Activated CD4-positive, alpha-beta T cell treated with anti-CD3 and anti-CD28 coated beads, Interleukin-2, amount 50 U/mL, for 24 hours (primary cell): ENCODE data around the gene PRIM2.
"Not testable (repeated sequence)": the region's sequence is repeated elsewhere in the genome, so short reads cannot be mapped to it uniquely, and the experiment has no call there.

Experiments
- DNase-seq, 2 donors: peaks; one replicate each; pipeline ENCODE4 v3.0.0-alpha.2; 2020; ENCODE audit warnings: low read depth in 1 of 2, low spot score in 1 of 2

PRIM2 gene

DNA sequence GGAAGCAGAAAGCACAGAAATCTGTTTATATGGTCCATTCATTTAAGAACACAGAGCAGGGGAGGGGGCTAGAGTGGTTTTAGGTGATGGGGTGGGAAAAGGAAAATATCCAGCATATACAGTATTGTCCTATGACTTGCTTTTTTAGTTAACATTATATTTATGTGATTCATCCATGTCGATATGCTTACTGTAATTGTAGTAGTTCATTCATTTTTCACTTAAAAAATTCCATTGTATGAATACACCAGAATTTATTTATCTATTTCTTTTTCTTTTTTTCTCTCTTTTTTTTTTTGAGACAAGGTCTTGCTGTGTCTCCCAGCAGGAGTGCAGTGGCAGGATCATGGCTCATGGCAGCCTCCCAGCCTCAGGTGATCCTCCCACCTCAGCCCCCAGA, 9.6 kb upstream of the PRIM2 start:
- no peak for DNase-seq

DNA sequence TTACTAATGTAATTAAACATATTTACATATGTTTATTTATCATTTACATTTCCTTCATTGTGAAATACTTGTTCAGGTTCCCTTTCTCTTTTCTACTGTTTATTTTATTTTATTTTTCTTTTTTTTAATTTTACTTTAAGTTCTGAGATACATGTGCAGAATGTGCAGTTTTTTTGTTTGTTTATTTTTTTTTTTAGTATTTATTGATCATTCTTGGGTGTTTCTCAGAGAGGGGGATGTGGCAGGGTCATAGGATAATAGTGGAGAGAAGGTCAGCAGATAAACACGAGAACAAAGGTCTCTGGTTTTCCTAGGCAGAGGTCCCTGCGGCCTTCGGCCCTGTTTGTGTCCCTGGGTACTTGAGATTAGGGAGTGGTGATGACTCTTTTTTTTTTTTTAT, 8.7 kb upstream of the PRIM2 start:
- DNase-seq: not testable (repeated sequence)

GRCh38 chr6:57310095-57310816, 7.2 kb upstream of the PRIM2 start:
- not testable (repeated sequence) for DNase-seq

- DNase-seq: no peak
Measured at GRCh38 chr6:57310817-57311157, 6.6 kb upstream of the PRIM2 start.

GRCh38 chr6:57311300-57312003, 6.0 kb upstream of the PRIM2 start:
- DNase-seq: not testable (repeated sequence)

DNA sequence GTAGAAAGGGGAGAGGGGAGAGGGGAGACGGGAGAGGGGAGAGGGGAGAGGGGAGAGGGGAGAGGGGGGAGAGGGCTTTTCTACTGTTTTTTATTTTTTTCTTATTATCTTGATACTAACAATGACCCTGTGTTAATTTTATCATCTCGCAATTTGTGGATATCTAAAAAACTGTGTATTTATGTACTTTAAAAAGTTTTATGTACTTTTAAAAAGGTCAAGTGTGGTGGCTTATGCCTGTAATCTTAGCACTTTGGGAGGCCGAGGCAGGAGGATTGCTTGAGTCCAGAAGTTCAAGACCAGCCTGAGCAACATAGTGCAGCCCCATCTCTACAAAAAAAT, 5.5 kb upstream of the PRIM2 start:
- DNase-seq: no peak

- DNase-seq: no peak
Measured at GRCh38 chr6:57313009-57313408, 4.4 kb upstream of the PRIM2 start.

- no peak for DNase-seq
Measured at GRCh38 chr6:57313711-57314471, 3.5 kb upstream of the PRIM2 start.

- DNase-seq: no peak
Measured at GRCh38 chr6:57315111-57315510, 2.3 kb upstream of the PRIM2 start.

GRCh38 chr6:57315851-57316250, 1.6 kb upstream of the PRIM2 start:
- DNase-seq: no peak

- DNase-seq: peak; percentile 56 to 77
Measured at GRCh38 chr6:57316581-57317059, 810 bp upstream of the PRIM2 start.

DNA sequence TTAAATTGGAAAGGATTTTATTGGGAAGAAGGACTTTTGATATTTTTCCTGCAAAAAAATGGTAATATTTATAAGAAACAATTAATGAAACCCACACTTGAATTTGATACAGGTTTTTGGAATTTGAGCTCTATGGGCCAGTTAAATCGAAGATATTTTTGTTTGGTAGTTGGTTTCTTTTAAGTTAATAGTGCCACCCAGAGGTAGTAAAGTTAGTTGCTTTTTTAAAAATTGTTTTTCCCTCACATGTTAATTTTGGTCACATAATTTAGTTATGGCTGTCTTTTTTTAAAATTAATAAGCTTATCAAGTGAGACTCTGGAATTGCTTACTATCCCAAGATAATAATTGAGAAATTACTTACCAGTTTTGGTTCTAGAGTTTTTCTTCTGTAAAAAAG, 7.1 kb downstream of the PRIM2 start:
- DNase-seq: no peak

DNA sequence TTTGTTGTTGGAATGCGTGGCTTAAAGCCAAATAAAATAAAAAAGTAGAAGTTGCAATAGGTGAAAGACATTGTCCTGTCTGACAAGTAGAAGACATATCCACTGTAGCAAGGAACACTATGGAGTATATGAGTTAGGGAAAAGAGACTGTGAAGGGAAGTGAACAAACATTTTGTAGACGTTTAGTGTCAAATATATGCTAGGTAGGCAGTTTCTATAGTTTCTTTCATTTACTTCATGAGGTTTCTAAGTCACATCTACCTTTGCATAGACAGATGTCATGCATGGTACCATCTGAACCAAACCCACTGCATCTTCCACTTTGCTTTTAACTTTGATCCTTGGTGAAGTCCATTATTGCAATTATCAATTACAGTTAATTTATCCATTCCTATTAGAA, 9.9 kb downstream of the PRIM2 start:
- no peak for DNase-seq

DNA sequence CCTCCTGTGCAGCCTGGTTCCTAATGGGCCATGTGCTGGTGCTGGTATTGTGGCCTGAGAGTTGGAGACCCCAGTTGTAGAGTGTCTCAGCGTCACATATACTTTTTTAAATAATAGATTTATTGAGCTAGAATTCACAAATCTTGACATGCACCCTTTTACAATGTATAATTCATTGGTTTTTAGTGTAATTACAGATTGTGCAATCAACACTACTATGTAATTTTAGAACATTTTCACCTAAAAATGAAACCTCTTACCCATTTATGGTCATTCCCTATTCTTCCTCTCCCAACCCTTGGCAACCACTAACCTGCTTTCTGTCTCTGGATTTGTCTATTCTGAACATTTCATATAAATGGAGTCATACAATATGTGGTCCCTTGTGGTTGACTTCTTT, 10.6 kb downstream of the PRIM2 start:
- DNase-seq: no peak

DNA sequence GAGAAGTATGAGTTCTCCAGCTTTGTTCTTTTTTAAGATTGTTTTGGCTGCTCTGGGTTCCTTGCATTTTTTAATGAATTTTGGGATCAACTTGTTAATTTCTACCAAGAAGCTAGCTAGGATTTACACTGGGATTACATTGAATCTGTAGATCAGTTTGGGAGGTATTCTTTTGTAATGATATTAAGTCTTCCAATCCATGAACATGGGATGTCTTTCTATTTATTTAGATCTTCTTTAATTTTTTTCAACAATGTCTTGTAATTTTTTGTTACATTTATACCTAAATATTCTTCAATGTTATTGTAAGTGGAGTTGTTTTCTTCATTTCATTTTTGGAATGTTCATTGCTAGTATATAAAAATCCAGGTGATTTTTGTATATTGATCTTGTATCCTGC, 12.5 kb downstream of the PRIM2 start:
- no peak for DNase-seq

GRCh38 chr6:57342148-57342669, 24.8 kb downstream of the PRIM2 start:
- DNase-seq: no peak

DNA sequence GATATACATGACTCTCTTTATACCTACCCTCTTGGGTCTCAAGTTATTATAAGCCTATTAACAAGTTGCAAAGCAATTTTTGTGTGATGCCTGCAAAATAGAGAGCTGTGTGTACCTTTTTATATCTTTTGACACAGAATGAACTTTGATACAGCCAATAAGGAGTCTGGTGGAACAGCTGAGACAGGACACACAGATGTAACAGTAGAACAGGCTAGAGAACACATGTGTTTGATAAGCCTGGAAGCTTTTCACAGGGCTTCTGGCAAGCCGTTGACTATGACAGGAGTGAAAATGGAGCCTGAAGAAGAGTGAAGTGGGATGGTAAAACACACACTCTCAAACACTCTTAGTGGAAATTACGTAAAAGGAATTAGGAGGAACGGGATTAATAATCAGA, 25.9 kb downstream of the PRIM2 start:
- DNase-seq: not testable (repeated sequence)

DNA sequence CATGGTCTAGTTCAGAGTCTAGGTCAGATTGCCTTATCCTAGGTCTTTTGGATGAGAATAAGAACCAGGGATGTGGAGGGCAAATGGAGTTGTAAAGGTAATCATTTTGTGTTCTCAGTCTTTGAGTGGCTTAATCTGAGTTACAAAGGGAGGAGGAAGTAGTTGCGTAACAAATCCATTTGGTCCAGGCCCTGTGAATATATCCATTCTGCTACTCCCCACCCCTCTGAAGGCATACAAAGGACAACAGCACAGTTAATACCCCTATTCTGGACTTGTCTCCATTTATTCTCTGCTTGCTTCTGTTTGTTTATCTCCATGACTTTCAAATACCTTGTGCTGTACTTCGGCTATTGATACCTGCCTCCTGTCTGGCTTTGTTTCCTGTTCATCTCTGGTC, 29.3 kb downstream of the PRIM2 start:
- DNase-seq: not testable (repeated sequence)

GRCh38 chr6:57347597-57347996, 30.2 kb downstream of the PRIM2 start:
- not testable (repeated sequence) for DNase-seq

DNA sequence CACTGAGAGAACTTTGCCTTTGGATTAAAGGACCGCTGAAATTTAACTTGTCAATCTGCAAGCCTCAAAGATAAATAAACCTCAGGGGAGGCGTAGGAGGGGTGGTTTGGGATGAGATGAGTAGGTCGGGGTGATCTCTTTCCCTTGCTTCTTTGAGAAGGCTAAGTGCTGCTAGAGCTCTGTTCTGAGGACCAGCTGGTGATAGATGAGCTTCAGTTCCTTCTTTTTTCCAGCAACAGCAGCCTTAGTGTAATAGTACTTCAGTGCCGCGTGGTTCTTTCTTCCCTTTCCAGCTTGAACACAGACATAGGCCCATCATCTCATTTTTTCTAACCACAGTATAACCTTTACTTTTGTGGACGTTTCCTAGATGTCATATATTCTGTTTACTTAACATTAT, 33.0 kb downstream of the PRIM2 start:
- not testable (repeated sequence) for DNase-seq

DNA sequence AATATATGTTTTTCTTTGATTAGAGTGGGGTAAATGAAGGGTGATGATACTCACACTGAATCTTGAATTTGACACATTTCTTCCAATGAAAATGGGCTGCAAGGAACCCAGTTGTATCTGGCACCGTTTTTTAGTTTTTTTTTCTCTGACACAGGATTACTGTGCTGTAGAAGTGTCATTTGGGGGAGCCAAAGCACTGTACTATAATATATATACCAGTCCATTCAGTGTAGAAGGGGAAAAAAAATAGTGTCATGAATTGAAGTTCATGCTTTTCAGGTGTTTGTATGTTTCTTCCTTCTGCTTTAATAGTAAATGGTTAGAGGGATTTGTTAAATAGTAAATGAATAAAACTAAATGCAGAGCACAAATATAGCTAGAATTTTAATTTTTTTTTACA, 35.2 kb downstream of the PRIM2 start:
- not testable (repeated sequence) for DNase-seq

GRCh38 chr6:57358319-57358718, 40.9 kb downstream of the PRIM2 start:
- DNase-seq: not testable (repeated sequence)
